GM23338 (cell line): ENCODE measurements around the gene PLS1. TPM values are rescaled to one million over a fixed set of nuclear protein-coding genes. Genes with fewer than 3 reads are reported as not detected.

ENCODE experiments used
- ATAC-seq: fragments of 200-7000 bp; cut with Tn5 transposase; 3 replicates; pipeline ENCODE4 v1.9.1; 2020
- DNase-seq: peaks from one replicate; pipeline ENCODE4 v3.0.0-alpha.2; 2015; ENCODE audit warnings: low spot score
- H2AFZ ChIP-seq: fragments of 200-600 bp; sonication (generic); 2 replicates; pipeline ENCODE4 v1.8.0; 2016; ENCODE audit warnings: antibody characterized with exemption, mild to moderate bottlenecking, moderate library complexity
- H3F3A ChIP-seq: fragments of 200-600 bp; sonication (generic); replicated peaks from 2 replicates; pipeline ENCODE4 v1.8.0; 2017; ENCODE audit warnings: antibody characterized with exemption, mixed run types, low read depth
- H3K27ac ChIP-seq: fragments of 200-600 bp; sonication (generic); 2 replicates; pipeline ENCODE4 v1.6.1; 2016; ENCODE audit warnings: low read depth
- H3K27me3 ChIP-seq: fragments of 200-600 bp; sonication (generic); 2 replicates; pipeline ENCODE4 v1.8.0; 2016; ENCODE audit warnings: mild to moderate bottlenecking, mixed run types, moderate library complexity; ENCODE audit not compliant: insufficient read depth
- H3K36me3 ChIP-seq: fragments of 200-600 bp; sonication (generic); 2 replicates; pipeline ENCODE4 v1.8.0; 2016; ENCODE audit warnings: mild to moderate bottlenecking; ENCODE audit not compliant: insufficient read depth
- H3K4me1 ChIP-seq: fragments of 200-600 bp; sonication (generic); 2 replicates; pipeline ENCODE4 v1.8.0; 2016; ENCODE audit warnings: mild to moderate bottlenecking, moderate library complexity; ENCODE audit not compliant: insufficient read depth
- H3K4me2 ChIP-seq: fragments of 200-600 bp; sonication (generic); 2 replicates; pipeline ENCODE4 v1.7.1; 2017; ENCODE audit warnings: mixed run types
- H3K4me3 ChIP-seq: fragments of 200-600 bp; sonication (generic); 2 replicates; pipeline ENCODE4 v1.6.1; 2016; ENCODE audit warnings: mixed run types
- H3K79me2 ChIP-seq: fragments of 200-600 bp; sonication (generic); replicated peaks from 2 replicates; pipeline ENCODE4 v1.8.0; 2017; ENCODE audit warnings: mild to moderate bottlenecking; ENCODE audit not compliant: insufficient read depth
- H3K9me2 ChIP-seq: fragments of 200-600 bp; sonication (generic); 2 replicates; pipeline ENCODE4 v1.8.0; 2017; ENCODE audit not compliant: insufficient read depth
- H4K20me1 ChIP-seq: fragments of 200-600 bp; sonication (generic); replicated peaks from 2 replicates; pipeline ENCODE4 v1.8.0; 2017; ENCODE audit warnings: mild to moderate bottlenecking; ENCODE audit not compliant: insufficient read depth
- H3K27ac Mint-ChIP-seq: 2 replicates; pipeline ENCODE4 v1.8.0; 2020; ENCODE audit warnings: inconsistent platforms, mild to moderate bottlenecking, moderate library complexity, mixed read lengths
- H3K27me3 Mint-ChIP-seq: 3 replicates; pipeline ENCODE4 v1.8.0; 2022; ENCODE audit warnings: low read depth, mild to moderate bottlenecking, moderate library complexity, mixed read lengths, inconsistent platforms; ENCODE audit not compliant: insufficient read depth, poor library complexity
- H3K36me3 Mint-ChIP-seq: 3 replicates; pipeline ENCODE4 v1.8.0; 2021; ENCODE audit warnings: low read depth, mild to moderate bottlenecking, inconsistent platforms, moderate library complexity, mixed read lengths
- H3K4me1 Mint-ChIP-seq: 3 replicates; pipeline ENCODE4 v1.8.0; 2020; ENCODE audit warnings: mild to moderate bottlenecking, inconsistent platforms, mixed read lengths
- H3K4me3 Mint-ChIP-seq: 3 replicates; pipeline ENCODE4 v1.8.0; 2021; ENCODE audit warnings: moderate library complexity, mild to moderate bottlenecking, inconsistent platforms, mixed read lengths
- H3K9me3 Mint-ChIP-seq: 3 replicates; pipeline ENCODE4 v1.8.0; 2020; ENCODE audit warnings: moderate library complexity, mild to moderate bottlenecking, inconsistent platforms, mixed read lengths
- CREB1 ChIP-seq: fragments of 250-450 bp; sonication (Bioruptor Pico); IDR thresholded peaks from 2 replicates; pipeline ENCODE4 v1.5.0; 2020; ENCODE audit warnings: low read depth, mild to moderate bottlenecking, moderate library complexity
- EZH2 ChIP-seq: fragments of 200-600 bp; sonication (generic); IDR thresholded peaks from one replicate; pipeline ENCODE4 v1.8.0; 2017; ENCODE audit warnings: antibody characterized with exemption, mild to moderate bottlenecking, low read depth; ENCODE audit not compliant: unreplicated experiment
- EZH2phosphoT487 ChIP-seq: fragments of 200-600 bp; sonication (generic); IDR thresholded peaks from one replicate; pipeline ENCODE4 v1.8.1; 2018; ENCODE audit warnings: antibody characterized with exemption; ENCODE audit not compliant: unreplicated experiment
- JUNB ChIP-seq: IDR thresholded peaks from one replicate; pipeline ENCODE4 v1.6.1; 2016; ENCODE audit warnings: antibody characterized with exemption; ENCODE audit not compliant: unreplicated experiment
- NANOG ChIP-seq: IDR thresholded peaks from 2 replicates; pipeline ENCODE4 v1.6.1; 2016; ENCODE audit warnings: antibody characterized with exemption, borderline replicate concordance
- POLR2AphosphoS5 ChIP-seq: IDR thresholded peaks from 2 replicates; pipeline ENCODE4 v1.6.1; 2016; ENCODE audit warnings: antibody characterized with exemption, low read depth
- ZNF114 ChIP-seq: fragments of 250-450 bp; sonication (Bioruptor Pico); IDR thresholded peaks from 2 replicates; pipeline ENCODE4 v1.5.0; 2020; ENCODE audit warnings: mild to moderate bottlenecking, moderate library complexity
- ZNF331 ChIP-seq: fragments of 250-450 bp; sonication (Bioruptor Pico); IDR thresholded peaks from 2 replicates; pipeline ENCODE4 v1.5.0; 2020; ENCODE audit warnings: low read depth, mild to moderate bottlenecking, moderate library complexity
- ZNF462 ChIP-seq: fragments of 250-450 bp; sonication (Bioruptor Pico); IDR thresholded peaks from 2 replicates; pipeline ENCODE4 v1.5.0; 2020; ENCODE audit warnings: mild to moderate bottlenecking, moderate library complexity
- polyA plus RNA-seq: library from polyadenylated mRNA; unstranded; fragments of >200 nt; fragmentation: Nextera tagmentation; extraction: Ambion mirVana; gene quantifications from 2 replicates; pipeline ENCODE4 v1.2.1, GENCODE V29; 2016
- total RNA-seq: library from RNA; depleted of rRNA; stranded (reverse); fragments of >200 nt; shearing (Covaris generic); gene quantifications from 2 replicates; pipeline ENCODE4 v1.2.3, GENCODE V29; 2014
- TF ChIP-seq, protein P1 (sequence below): IDR thresholded peaks from 2 replicates; pipeline ENCODE4 v1.6.1; 2016; ENCODE audit warnings: antibody characterized with exemption
- TF ChIP-seq, protein P2 (sequence below): IDR thresholded peaks from one replicate; pipeline ENCODE4 v1.6.1; 2018; ENCODE audit warnings: antibody characterized with exemption; ENCODE audit not compliant: unreplicated experiment
- TF ChIP-seq, protein P3 (sequence below), 2 experiments: fragments of 200-600 bp in 1 of 2; sonication (generic) in 1 of 2; conservative IDR thresholded peaks; 2 replicates each; pipeline versions ENCODE4 v1.5.1 to v1.6.1; 2016 to 2017; ENCODE audit warnings: antibody characterized with exemption in 2 of 2, low read depth in 2 of 2, mild to moderate bottlenecking in 2 of 2, moderate library complexity in 1 of 2

Gene PLS1
- total and polyA plus RNA-seq, 2 experiments from 2014 or later, result 18.4 to 42.2 TPM

DNA sequence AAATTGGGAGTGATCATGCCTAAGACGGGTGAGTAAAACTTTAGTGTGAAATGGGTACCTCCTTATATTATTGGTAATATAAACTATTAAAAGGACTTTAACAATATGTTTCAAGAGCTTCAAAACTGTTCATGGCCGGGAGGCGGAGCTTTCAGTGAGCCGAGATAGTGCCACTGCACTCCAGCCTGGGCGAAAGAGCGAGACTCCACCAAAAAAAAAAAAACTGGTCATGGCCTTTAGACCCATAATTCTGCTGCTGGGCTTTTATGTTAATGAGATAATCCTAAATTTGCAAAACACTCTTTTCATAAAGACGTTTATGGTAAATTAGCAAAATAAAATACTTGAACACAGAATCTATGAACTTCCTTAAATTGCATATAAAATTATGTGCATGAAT, 150.5 kb downstream of the PLS1 start:
- DNase-seq (no peak), ATAC-seq (no peak)
- H3K27ac Mint-ChIP-seq, result no peak overlapping the region
- no peaks in the 10 kb centered on the region for H3K4me1 Mint-ChIP-seq
- H3K27ac ChIP-seq, result no peak overlapping the region
- H3F3A ChIP-seq, result no peaks in the 10 kb centered on the region
- no peaks in the 10 kb centered on the region for H3K9me2 ChIP-seq
- H3K36me3 ChIP-seq, result peaks cover 8% of the 10 kb centered on the region; the same call in 1 of the 2 replicates
- no peaks in the 10 kb centered on the region for H3K79me2 ChIP-seq
- H3K9me3 Mint-ChIP-seq, result no peaks in the 10 kb centered on the region; the same call in 2 of the 3 replicates
- no peaks in the 10 kb centered on the region; the same call in 1 of the 2 replicates for H4K20me1 ChIP-seq
- no peaks in the 10 kb centered on the region for H3K27me3 ChIP-seq
- no peak overlapping the region for H3K4me3 ChIP-seq
- no peak for TF ChIP-seq ZNF331 (CRISPR knock-in tag)
- no peak for TF ChIP-seq ZNF114 (CRISPR knock-in tag)
- TF ChIP-seq, protein P1, sequence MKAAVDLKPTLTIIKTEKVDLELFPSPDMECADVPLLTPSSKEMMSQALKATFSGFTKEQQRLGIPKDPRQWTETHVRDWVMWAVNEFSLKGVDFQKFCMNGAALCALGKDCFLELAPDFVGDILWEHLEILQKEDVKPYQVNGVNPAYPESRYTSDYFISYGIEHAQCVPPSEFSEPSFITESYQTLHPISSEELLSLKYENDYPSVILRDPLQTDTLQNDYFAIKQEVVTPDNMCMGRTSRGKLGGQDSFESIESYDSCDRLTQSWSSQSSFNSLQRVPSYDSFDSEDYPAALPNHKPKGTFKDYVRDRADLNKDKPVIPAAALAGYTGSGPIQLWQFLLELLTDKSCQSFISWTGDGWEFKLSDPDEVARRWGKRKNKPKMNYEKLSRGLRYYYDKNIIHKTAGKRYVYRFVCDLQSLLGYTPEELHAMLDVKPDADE, result no peak
- no peak for TF ChIP-seq CREB1 (CRISPR knock-in tag)
- TF ChIP-seq ZNF462, result no peak
- TF ChIP-seq NANOG, result no peak
- no peak for TF ChIP-seq EZH2phosphoT487
- TF ChIP-seq, protein P2, sequence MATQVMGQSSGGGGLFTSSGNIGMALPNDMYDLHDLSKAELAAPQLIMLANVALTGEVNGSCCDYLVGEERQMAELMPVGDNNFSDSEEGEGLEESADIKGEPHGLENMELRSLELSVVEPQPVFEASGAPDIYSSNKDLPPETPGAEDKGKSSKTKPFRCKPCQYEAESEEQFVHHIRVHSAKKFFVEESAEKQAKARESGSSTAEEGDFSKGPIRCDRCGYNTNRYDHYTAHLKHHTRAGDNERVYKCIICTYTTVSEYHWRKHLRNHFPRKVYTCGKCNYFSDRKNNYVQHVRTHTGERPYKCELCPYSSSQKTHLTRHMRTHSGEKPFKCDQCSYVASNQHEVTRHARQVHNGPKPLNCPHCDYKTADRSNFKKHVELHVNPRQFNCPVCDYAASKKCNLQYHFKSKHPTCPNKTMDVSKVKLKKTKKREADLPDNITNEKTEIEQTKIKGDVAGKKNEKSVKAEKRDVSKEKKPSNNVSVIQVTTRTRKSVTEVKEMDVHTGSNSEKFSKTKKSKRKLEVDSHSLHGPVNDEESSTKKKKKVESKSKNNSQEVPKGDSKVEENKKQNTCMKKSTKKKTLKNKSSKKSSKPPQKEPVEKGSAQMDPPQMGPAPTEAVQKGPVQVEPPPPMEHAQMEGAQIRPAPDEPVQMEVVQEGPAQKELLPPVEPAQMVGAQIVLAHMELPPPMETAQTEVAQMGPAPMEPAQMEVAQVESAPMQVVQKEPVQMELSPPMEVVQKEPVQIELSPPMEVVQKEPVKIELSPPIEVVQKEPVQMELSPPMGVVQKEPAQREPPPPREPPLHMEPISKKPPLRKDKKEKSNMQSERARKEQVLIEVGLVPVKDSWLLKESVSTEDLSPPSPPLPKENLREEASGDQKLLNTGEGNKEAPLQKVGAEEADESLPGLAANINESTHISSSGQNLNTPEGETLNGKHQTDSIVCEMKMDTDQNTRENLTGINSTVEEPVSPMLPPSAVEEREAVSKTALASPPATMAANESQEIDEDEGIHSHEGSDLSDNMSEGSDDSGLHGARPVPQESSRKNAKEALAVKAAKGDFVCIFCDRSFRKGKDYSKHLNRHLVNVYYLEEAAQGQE, result no peak
- TF ChIP-seq EZH2, result no peak
- TF ChIP-seq POLR2AphosphoS5, result no peak
- TF ChIP-seq JUNB, result no peak
- TF ChIP-seq, protein P3, sequence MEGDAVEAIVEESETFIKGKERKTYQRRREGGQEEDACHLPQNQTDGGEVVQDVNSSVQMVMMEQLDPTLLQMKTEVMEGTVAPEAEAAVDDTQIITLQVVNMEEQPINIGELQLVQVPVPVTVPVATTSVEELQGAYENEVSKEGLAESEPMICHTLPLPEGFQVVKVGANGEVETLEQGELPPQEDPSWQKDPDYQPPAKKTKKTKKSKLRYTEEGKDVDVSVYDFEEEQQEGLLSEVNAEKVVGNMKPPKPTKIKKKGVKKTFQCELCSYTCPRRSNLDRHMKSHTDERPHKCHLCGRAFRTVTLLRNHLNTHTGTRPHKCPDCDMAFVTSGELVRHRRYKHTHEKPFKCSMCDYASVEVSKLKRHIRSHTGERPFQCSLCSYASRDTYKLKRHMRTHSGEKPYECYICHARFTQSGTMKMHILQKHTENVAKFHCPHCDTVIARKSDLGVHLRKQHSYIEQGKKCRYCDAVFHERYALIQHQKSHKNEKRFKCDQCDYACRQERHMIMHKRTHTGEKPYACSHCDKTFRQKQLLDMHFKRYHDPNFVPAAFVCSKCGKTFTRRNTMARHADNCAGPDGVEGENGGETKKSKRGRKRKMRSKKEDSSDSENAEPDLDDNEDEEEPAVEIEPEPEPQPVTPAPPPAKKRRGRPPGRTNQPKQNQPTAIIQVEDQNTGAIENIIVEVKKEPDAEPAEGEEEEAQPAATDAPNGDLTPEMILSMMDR (conservative IDR thresholded peaks at IDR 0.05; ENCODE audit: low read depth in 2 of 2), result no peak
- peaks cover 25% of the 10 kb centered on the region for H3K36me3 Mint-ChIP-seq
- no peak overlapping the region for H3K4me2 ChIP-seq
- no peaks in the 10 kb centered on the region for H3K27me3 Mint-ChIP-seq
- no peaks in the 10 kb centered on the region for H3K4me1 ChIP-seq
- H2AFZ ChIP-seq, result no peak overlapping the region
- no peak overlapping the region for H3K4me3 Mint-ChIP-seq
